NT2/D1 (cell line): Measurements from ENCODE around the gene ERICH4.
"Not testable (repeated sequence)": the region's sequence is repeated elsewhere in the genome, so short reads cannot be mapped to it uniquely, and the experiment has no call there.

Experiments used
- DNase-seq: peaks from one replicate; pipeline ENCODE4 v3.0.0-alpha.2; 2011; ENCODE audit warnings: low read depth, low spot score
- H3K27me3 ChIP-seq: 2 replicates; pipeline ENCODE4 v1.6.0; 2011; ENCODE audit warnings: mild to moderate bottlenecking; ENCODE audit not compliant: insufficient read length, insufficient read depth
- H3K36me3 ChIP-seq: 2 replicates; pipeline ENCODE4 v1.6.1; 2011; ENCODE audit warnings: mild to moderate bottlenecking, low read length, mixed read lengths; ENCODE audit not compliant: insufficient read depth, insufficient read length
- H3K4me1 ChIP-seq: 2 replicates; pipeline ENCODE4 v1.5.1; 2011; ENCODE audit not compliant: insufficient read depth, insufficient read length
- H3K4me3 ChIP-seq: 2 replicates; pipeline ENCODE4 v1.5.1; 2011; ENCODE audit warnings: low read depth; ENCODE audit not compliant: insufficient read length
- H3K9ac ChIP-seq: 2 replicates; pipeline ENCODE4 v1.6.0; 2011; ENCODE audit warnings: low read depth; ENCODE audit not compliant: insufficient read length
- H3K9me3 ChIP-seq: 2 replicates; pipeline ENCODE4 v1.5.1; 2011; ENCODE audit warnings: mild to moderate bottlenecking, low read length; ENCODE audit not compliant: insufficient read depth
- SUZ12 ChIP-seq: IDR thresholded peaks from 2 replicates; pipeline ENCODE4 v1.6.1; 2011; ENCODE audit not compliant: insufficient read length, insufficient read depth; ENCODE audit errors: extremely low read depth
- YY1 ChIP-seq: IDR thresholded peaks from 2 replicates; pipeline ENCODE4 v1.6.1; 2011; ENCODE audit not compliant: insufficient read length, insufficient read depth
- ZNF274 ChIP-seq: IDR thresholded peaks from 2 replicates; pipeline ENCODE4 v1.6.1; 2011; ENCODE audit warnings: mild to moderate bottlenecking, low read depth, low read length

ERICH4 gene

GRCh38 chr19:41428481-41428859 lies 14.5 kb upstream of the ERICH4 start:
- peaks cover 12% of the 10 kb centered on the region for H3K4me1 ChIP-seq
- H3K27me3 ChIP-seq, result no peaks in the 10 kb centered on the region
- no peaks in the 10 kb centered on the region for H3K9me3 ChIP-seq
- peaks cover 48% of the 10 kb centered on the region for H3K36me3 ChIP-seq
- H3K9ac ChIP-seq, result peak overlapping the region; percentile 76
- H3K4me3 ChIP-seq, result peak overlapping the region; percentile 39
- no peak for DNase-seq
- no peak for TF ChIP-seq SUZ12
- TF ChIP-seq YY1, result no peak
- no peak for TF ChIP-seq ZNF274

DNA sequence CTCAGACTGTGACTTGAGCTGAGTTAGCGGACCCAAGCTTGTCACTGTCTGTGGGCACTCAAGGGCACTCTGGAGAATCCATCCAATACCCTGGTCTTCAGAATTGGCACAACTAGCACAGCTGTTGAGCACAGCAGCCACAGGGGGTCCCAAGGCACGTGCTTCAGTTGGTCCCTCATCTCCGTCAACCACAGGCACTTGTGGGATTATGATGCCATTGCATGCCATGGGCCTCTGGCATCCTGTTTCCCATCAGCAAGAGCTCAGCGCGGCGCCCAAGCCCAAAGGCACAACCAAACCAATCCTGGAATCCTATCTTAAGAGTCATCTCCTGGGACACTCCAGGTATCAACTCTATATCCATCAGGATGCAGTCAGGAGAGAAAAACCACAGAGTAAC lies 12.0 kb upstream of the ERICH4 start:
- DNase-seq, result no peak
- Histone ChIP-seq H3K27me3 (no peaks in the 10 kb centered on the region), H3K4me1 (peaks cover 10% of the 10 kb centered on the region), H3K4me3 (no peak overlapping the region), H3K9me3 (no peaks in the 10 kb centered on the region), H3K36me3 (peaks cover 42% of the 10 kb centered on the region), H3K9ac (no peak overlapping the region)
- TF ChIP-seq YY1, result no peak
- TF ChIP-seq ZNF274, result no peak
- no peak for TF ChIP-seq SUZ12

DNA sequence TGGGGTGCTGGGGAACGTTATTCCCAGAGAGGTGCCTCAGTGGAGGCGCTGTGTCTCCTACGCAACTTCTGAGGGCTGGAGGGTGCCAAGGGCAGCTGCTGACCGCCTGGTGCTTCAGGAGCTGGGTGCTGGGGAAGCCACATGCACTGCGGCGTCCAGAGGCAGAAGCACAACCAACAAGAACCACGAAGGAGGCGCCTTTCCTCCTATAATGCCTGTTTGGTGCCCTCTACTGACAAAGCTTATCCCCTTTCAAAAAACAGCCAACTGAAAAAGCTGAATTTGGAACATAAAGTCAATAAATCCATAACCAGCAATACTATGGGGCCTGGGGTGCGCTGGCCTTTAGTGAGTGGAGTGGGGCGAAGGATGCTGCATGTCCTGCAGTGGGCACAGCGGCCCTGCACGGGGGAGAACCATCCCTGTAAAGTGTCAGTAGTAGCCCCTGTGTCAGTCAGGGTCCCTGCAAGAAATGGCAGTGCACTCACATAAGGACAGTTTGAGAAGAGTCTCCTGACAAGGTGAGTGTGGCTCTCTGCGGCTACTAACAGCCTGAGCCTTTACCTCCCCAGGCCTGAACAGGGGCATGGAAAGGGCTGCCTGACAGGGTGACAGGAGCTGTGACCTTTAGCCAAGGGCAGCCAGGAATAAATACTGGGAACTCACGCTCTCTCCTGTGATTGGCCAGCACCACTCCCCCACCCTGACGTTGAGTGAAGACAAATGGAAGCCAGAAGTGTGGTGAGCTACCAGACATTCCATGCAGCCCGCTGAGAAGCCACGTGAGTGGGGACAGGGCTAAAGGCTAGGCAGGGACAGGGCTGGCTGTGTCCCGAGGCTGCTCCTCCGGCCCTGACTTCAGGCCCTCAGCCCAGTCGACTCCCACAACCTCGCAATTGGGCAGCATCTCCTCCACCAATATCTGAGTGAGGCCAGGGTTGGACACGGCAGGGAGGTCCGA lies 11.2 kb upstream of the ERICH4 start:
- no peaks in the 10 kb centered on the region for H3K9me3 ChIP-seq
- H3K27me3 ChIP-seq, result no peaks in the 10 kb centered on the region
- peaks cover 46% of the 10 kb centered on the region for H3K36me3 ChIP-seq
- TF ChIP-seq ZNF274 (no peak), SUZ12 (no peak), YY1 (no peak)
- peaks cover 5% of the 10 kb centered on the region for H3K4me1 ChIP-seq
- no peak for DNase-seq
- H3K9ac ChIP-seq, result no peak overlapping the region
- no peak overlapping the region for H3K4me3 ChIP-seq

- peaks cover 53% of the 10 kb centered on the region for H3K36me3 ChIP-seq
- H3K27me3 ChIP-seq, result no peaks in the 10 kb centered on the region
- no peaks in the 10 kb centered on the region for H3K9me3 ChIP-seq
- H3K9ac ChIP-seq, result no peak overlapping the region
- peaks cover 8% of the 10 kb centered on the region for H3K4me1 ChIP-seq
- TF ChIP-seq ZNF274 (no peak), YY1 (no peak), SUZ12 (no peak)
- DNase-seq, result no peak
- H3K4me3 ChIP-seq, result no peak overlapping the region
These were observed 9.8 kb upstream of the ERICH4 start for GRCh38 chr19:41433171-41433570.

GRCh38 chr19:41434450-41434849 lies 8.5 kb upstream of the ERICH4 start:
- TF ChIP-seq YY1 (no peak), ZNF274 (no peak), SUZ12 (no peak)
- no peak for DNase-seq
- peaks cover 52% of the 10 kb centered on the region for H3K36me3 ChIP-seq
- no peaks in the 10 kb centered on the region for H3K9me3 ChIP-seq
- no peaks in the 10 kb centered on the region for H3K27me3 ChIP-seq
- H3K4me1 ChIP-seq, result peaks cover 8% of the 10 kb centered on the region
- H3K9ac ChIP-seq, result no peak overlapping the region
- H3K4me3 ChIP-seq, result no peak overlapping the region

DNA sequence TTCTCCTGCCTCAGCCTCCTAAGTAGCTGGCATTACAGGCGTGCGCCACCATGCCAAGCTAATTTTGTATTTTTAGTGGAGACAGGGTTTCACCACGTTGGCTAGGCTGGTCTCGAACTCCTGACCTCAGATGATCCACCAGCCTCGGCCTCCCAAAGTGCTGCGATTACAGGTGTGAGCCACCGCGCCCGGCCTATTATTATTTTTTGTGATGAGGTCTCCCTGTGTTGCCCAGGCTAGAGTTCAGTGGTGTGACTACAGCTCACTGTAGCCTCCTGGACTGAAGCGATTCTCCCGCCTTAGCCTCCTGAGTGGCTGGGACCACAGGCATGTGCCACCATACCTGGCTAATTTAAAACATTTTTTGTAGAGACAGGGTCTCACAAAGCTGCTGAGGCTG lies 7.6 kb upstream of the ERICH4 start:
- not testable (repeated sequence) for H3K9ac ChIP-seq, DNase-seq, H3K4me1 ChIP-seq, H3K4me3 ChIP-seq, H3K9me3 ChIP-seq, H3K27me3 ChIP-seq
- H3K36me3 ChIP-seq, result peaks cover 52% of the 10 kb centered on the region

GRCh38 chr19:41435936-41436673 lies 6.9 kb upstream of the ERICH4 start:
- Histone ChIP-seq H3K9me3 (no peaks in the 10 kb centered on the region), H3K27me3 (no peaks in the 10 kb centered on the region), H3K4me3 (no peak overlapping the region), H3K9ac (no peak overlapping the region), H3K36me3 (peaks cover 46% of the 10 kb centered on the region), H3K4me1 (peaks cover 8% of the 10 kb centered on the region)
- no peak for DNase-seq
- TF ChIP-seq ZNF274, result no peak
- TF ChIP-seq SUZ12, result no peak
- TF ChIP-seq YY1, result no peak
